ENCODE results near the gene C16orf96. TPM values are rescaled to one million over a fixed set of nuclear protein-coding genes. Genes with fewer than 3 reads are reported as not detected.

Gene C16orf96
- under 0.01 TPM in 1 of 2 replicates, not detected in the other for total RNA-seq

GRCh38 chr16:4556112-4556511 lies at the start of gene C16orf96:
Gene C16orf96, plus strand, starts transcription at chr16:4556340. Its CDS starts 150 bp downstream, at chr16:4556490.

GRCh38 chr16:4538350-4539235 lies 17.5 kb upstream of the C16orf96 start, which contains the start of gene CDIP1:
Gene CDIP1, minus strand, starts transcription at chr16:4538773. Its CDS starts 24,643 bp downstream, at chr16:4514130.

GRCh38 chr16:4614571-4615383 lies 58.6 kb downstream of the C16orf96 start, which contains the start of gene UBALD1:
Gene UBALD1, minus strand, starts transcription at chr16:4614888. Its CDS starts 91 bp downstream, at chr16:4614797.

GRCh38 chr16:4624015-4624826 lies 68.1 kb downstream of the C16orf96 start, which contains the start of gene MGRN1:
Gene MGRN1, plus strand, starts transcription at chr16:4624826. Its CDS starts 135 bp downstream, at chr16:4624961.

Other genes with a start within 250 kb of the C16orf96 start
- 0.94 and 0.97 TPM in 2 replicates for gene GLIS2, start 240.3 kb upstream of the C16orf96 start, total RNA-seq
- 13.8 and 18.5 TPM in 2 replicates for gene PAM16, start 205.0 kb upstream of the C16orf96 start, total RNA-seq
- gene VASN, start 184.5 kb upstream of the C16orf96 start, total RNA-seq, result 0.65 and 2.6 TPM in 2 replicates
- 34.6 and 43.3 TPM in 2 replicates for gene CORO7, start 139.7 kb upstream of the C16orf96 start, total RNA-seq
- gene DNAJA3, start 130.5 kb upstream of the C16orf96 start, total RNA-seq, result 31.4 and 65.8 TPM in 2 replicates
- 52.9 and 60.2 TPM in 2 replicates for gene NMRAL1, start 81.7 kb upstream of the C16orf96 start, total RNA-seq
- 91.6 and 197 TPM in 2 replicates for gene HMOX2, start 79.9 kb upstream of the C16orf96 start, total RNA-seq
- 10.7 and 14.5 TPM in 2 replicates for gene CDIP1, start 17.6 kb upstream of the C16orf96 start, total RNA-seq
- 1.8 and 7.4 TPM in 2 replicates for gene UBALD1, start 58.5 kb downstream of the C16orf96 start, total RNA-seq
- 13.4 and 40.2 TPM in 2 replicates for gene MGRN1, start 68.5 kb downstream of the C16orf96 start, total RNA-seq
- 24.1 and 34.1 TPM in 2 replicates for gene NUDT16L1, start 137.2 kb downstream of the C16orf96 start, total RNA-seq
- gene ANKS3, start 177.9 kb downstream of the C16orf96 start, total RNA-seq, result 10.8 and 27.1 TPM in 2 replicates
- 0.25 and 0.32 TPM in 2 replicates for gene DNAAF8, start 178.2 kb downstream of the C16orf96 start, total RNA-seq
- gene ZNF500, start 210.8 kb downstream of the C16orf96 start, total RNA-seq, result 5.0 and 6.5 TPM in 2 replicates
- gene SEPTIN12, start 232.0 kb downstream of the C16orf96 start, total RNA-seq, result 0.06 TPM in 1 of 2 replicates, not detected in the other
- not detected in 2 replicates for gene SMIM22, start 239.0 kb downstream of the C16orf96 start, total RNA-seq
- gene ROGDI, start 246.3 kb downstream of the C16orf96 start, total RNA-seq, result 9.7 and 20.9 TPM in 2 replicates

Data from bladder microvascular endothelial cell (primary cell).